GM19023 (cell line): Measurements from ENCODE around the gene ELMO1.

Experiments used
- ATAC-seq: cut with Tn5 transposase; IDR thresholded peaks from one replicate; pipeline ENCODE4 v1.9.1; 2021; ENCODE audit warnings: mild to moderate bottlenecking, moderate library complexity; ENCODE audit not compliant: unreplicated experiment

Gene ELMO1

GRCh38 chr7:36942025-36942424 is 506.6 kb downstream of the ELMO1 start:
- ATAC-seq: no peak

- no peak for ATAC-seq
Observed at GRCh38 chr7:36941359-36941758, 507.3 kb downstream of the ELMO1 start.

- ATAC-seq: no peak
Observed at GRCh38 chr7:36939816-36940215, 508.8 kb downstream of the ELMO1 start.

GRCh38 chr7:36937754-36938563 is 510.7 kb downstream of the ELMO1 start:
- no peak for ATAC-seq

- ATAC-seq: no peak
Observed at GRCh38 chr7:36931892-36932291, 516.8 kb downstream of the ELMO1 start.

- ATAC-seq: no peak
Observed at GRCh38 chr7:36929791-36930190, 518.9 kb downstream of the ELMO1 start.

- no peak for ATAC-seq
Observed at GRCh38 chr7:36928718-36929117, 519.9 kb downstream of the ELMO1 start.

- no peak for ATAC-seq
Observed at GRCh38 chr7:36928311-36928710, 520.4 kb downstream of the ELMO1 start.

- ATAC-seq: no peak
Observed at GRCh38 chr7:36925691-36926090, 523.0 kb downstream of the ELMO1 start.

GRCh38 chr7:36925207-36925606 is 523.5 kb downstream of the ELMO1 start:
- no peak for ATAC-seq

- no peak for ATAC-seq
Observed at GRCh38 chr7:36923943-36924436, 524.7 kb downstream of the ELMO1 start.

GRCh38 chr7:36923185-36923584 is 525.5 kb downstream of the ELMO1 start:
- no peak for ATAC-seq

GRCh38 chr7:36920433-36920832 is 528.2 kb downstream of the ELMO1 start:
- ATAC-seq: no peak

- ATAC-seq: no peak
Observed at GRCh38 chr7:36919738-36920137, 528.9 kb downstream of the ELMO1 start.

GRCh38 chr7:36918591-36918990 is 530.1 kb downstream of the ELMO1 start:
- ATAC-seq: no peak

GRCh38 chr7:36916619-36917018 is 532.0 kb downstream of the ELMO1 start:
- no peak for ATAC-seq

- ATAC-seq: no peak
Observed at GRCh38 chr7:36916116-36916515, 532.5 kb downstream of the ELMO1 start.

- ATAC-seq: no peak
Observed at GRCh38 chr7:36911788-36912187, 536.9 kb downstream of the ELMO1 start.

GRCh38 chr7:36910859-36911258 is 537.8 kb downstream of the ELMO1 start:
- ATAC-seq: no peak

GRCh38 chr7:36910401-36910800 is 538.3 kb downstream of the ELMO1 start:
- ATAC-seq: no peak

GRCh38 chr7:36906956-36907635 is 541.6 kb downstream of the ELMO1 start:
- ATAC-seq: no peak

- no peak for ATAC-seq
Observed at GRCh38 chr7:36906448-36906847, 542.2 kb downstream of the ELMO1 start.
